ENCODE measurements around the gene CASTOR1. TPM values are rescaled to one million over a fixed set of nuclear protein-coding genes. Genes with fewer than 3 reads are reported as not detected.

Gene CASTOR1
- total and polyA plus RNA-seq, 11 donors = 3.8 to 16.6 (median 7.1) TPM

DNA sequence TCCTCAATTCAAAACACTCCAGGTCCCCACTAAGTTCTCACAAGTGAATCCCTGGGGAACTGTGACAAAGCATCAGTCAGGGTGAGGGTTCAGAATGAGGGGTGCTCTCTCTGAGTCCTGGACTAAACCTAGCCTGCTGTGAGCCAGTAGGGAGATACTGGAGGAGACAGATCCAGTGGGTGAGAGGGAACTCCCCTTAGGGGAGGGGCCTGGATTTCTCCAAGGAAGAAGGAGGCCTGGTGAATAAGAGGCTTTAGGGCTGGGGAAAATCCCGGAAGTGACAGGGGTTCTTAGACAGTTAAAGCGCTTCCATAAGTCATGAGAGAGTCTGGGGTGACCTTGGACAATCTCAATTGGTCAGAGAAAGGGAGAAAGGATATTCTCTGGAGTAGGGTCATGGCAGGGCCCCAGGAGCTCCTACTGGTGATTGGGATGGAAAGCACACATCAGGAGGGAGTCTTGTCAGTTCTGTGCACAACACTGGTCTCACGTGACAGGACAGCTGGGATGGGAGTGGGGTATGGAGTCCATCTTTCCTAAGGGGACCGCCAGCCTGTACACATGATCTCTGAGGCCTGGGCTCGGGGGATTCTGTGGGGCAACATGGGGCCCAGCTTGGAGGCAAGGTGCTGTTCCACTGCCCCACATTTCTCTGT is 35.9 kb upstream of the CASTOR1 start:
- TF ChIP-seq POLR2A (IDR thresholded peaks at IDR 0.05) = peak in 1 of 2 donors; percentile 25
- TF ChIP-seq, protein P1, sequence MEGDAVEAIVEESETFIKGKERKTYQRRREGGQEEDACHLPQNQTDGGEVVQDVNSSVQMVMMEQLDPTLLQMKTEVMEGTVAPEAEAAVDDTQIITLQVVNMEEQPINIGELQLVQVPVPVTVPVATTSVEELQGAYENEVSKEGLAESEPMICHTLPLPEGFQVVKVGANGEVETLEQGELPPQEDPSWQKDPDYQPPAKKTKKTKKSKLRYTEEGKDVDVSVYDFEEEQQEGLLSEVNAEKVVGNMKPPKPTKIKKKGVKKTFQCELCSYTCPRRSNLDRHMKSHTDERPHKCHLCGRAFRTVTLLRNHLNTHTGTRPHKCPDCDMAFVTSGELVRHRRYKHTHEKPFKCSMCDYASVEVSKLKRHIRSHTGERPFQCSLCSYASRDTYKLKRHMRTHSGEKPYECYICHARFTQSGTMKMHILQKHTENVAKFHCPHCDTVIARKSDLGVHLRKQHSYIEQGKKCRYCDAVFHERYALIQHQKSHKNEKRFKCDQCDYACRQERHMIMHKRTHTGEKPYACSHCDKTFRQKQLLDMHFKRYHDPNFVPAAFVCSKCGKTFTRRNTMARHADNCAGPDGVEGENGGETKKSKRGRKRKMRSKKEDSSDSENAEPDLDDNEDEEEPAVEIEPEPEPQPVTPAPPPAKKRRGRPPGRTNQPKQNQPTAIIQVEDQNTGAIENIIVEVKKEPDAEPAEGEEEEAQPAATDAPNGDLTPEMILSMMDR (IDR thresholded peaks at IDR 0.05) = no peak
- peak in 2 of 4 donors; percentile 35 to 45 for ATAC-seq

DNA sequence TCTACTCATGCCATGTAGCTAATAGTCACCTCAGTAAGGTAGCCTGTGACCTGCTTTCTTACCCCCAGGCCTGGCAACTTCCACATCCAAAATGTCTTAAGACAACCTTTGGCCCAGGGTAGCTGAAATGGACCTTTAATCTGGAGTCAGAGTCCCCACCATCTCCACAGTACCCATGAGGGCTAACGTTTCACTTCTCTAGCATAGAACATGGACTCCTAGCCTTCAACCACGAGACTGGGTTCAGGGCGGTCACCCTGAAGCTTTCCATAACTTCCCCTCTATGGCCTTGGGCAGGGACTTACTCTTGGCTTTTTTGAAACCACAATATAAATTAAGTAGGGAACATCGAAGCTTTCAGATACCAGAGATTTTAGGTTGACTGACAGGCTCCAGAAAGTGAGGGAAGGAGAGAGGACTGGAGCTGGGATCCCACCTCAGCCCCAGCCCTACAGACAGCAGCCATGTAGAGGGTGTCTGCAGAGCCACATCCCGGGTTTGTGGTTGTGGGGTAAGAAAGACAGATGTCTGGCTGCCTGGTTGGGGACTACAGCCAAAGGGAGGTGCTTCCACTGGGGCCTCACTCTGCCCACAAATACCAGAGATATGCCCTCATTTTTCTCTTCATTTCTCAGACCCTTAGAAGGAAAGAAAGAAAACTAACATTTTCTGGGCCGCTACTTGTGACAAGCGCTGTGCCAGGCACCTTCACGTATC is 34.9 kb upstream of the CASTOR1 start:
- DNase-seq = no peak
- Histone ChIP-seq H3K36me3 (peaks cover 0 to 22% (median 0%) of the 10 kb centered on the region in 9 donors), H3K4me1 (peaks cover 11 to 77% (median 63%) of the 10 kb centered on the region in 12 donors), H3K9me3 (no peaks in the 10 kb centered on the region), H3K27me3 (no peaks in the 10 kb centered on the region), H3K4me3 (peak overlapping the region in 7 of 12 donors; percentile 64 to 100 (median 95)), H3K27ac (peak overlapping the region in 8 of 12 donors; percentile 77 to 95 (median 88))
- no peak for TF ChIP-seq POLR2A (IDR thresholded peaks at IDR 0.05)
- TF ChIP-seq, protein P1 (IDR thresholded peaks at IDR 0.05) = no peak
- intact Hi-C loops (cut with DNase I) = loop anchor here in 3 of 10 donors (2.0 to 5.0 kb wide), 3 partner anchors 33 to 1017 kb away; partner anchors contain the start of genes CASTOR1 (in 1 of the 3) and GAS2L1 (in 1 of the 3)
- WGBS, 4 donors = 69 to 76% (median 74%) methylated on average over 8 of the region's 8 CpGs
- no peak for ATAC-seq

More for the DNA sequence above, 35.9 kb upstream of the CASTOR1 start:
- Histone ChIP-seq H3K27ac (peak overlapping the region; percentile 48 to 95 (median 88)), H3K36me3 (peaks cover 0 to 14% (median 0%) of the 10 kb centered on the region in 9 donors), H3K4me3 (peak overlapping the region; percentile 64 to 100 (median 94)), H3K9me3 (no peaks in the 10 kb centered on the region), H3K4me1 (peaks cover 8 to 67% (median 53%) of the 10 kb centered on the region in 12 donors), H3K27me3 (no peaks in the 10 kb centered on the region)
- peak in 3 of 5 donors; percentile 55 to 56 (median 55) for DNase-seq
- WGBS, 4 donors = 53 to 69% (median 59%) methylated on average over 5 of the region's 5 CpGs
- intact Hi-C loops (cut with DNase I) = loop anchor here in 5 of 10 donors (2.0 to 5.0 kb wide), 4 partner anchors 33 to 62 kb away; partner anchors contain the start of genes CASTOR1 (in 3 of the 5) and RNF215 (in 1 of the 5)

DNA sequence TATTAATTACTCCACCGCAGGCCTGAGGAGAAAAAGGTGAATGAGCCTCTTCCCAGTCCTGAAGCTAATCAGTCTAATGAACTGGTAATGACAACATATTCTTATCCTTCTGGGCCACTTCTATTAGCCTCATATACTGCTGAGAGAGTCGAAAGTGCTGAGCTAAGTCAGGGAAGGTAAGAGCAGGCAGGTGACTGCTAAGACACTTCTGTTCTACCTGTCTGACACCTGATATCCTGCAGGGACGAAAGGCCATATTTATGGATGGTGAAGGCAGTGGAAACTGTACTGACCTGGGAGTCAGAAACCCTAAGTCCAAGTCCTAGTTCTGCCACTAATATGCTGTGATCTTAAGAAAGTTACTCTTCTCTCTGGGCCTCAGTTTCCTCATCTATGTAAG is 33.9 kb upstream of the CASTOR1 start:
- Histone ChIP-seq H3K4me3 (no peak overlapping the region), H3K36me3 (peaks cover 0 to 22% (median 0%) of the 10 kb centered on the region in 9 donors), H3K27ac (no peak overlapping the region), H3K4me1 (peaks cover 14 to 86% (median 72%) of the 10 kb centered on the region in 12 donors), H3K27me3 (no peaks in the 10 kb centered on the region), H3K9me3 (no peaks in the 10 kb centered on the region)
- no peak for DNase-seq
- TF ChIP-seq, protein P1 (IDR thresholded peaks at IDR 0.05) = no peak
- TF ChIP-seq POLR2A (IDR thresholded peaks at IDR 0.05) = no peak
- 92 to 96% (median 95%) methylated on average over 3 of the region's 3 CpGs for WGBS, 4 donors
- intact Hi-C loops (cut with DNase I) = loop anchor here in 2 of 10 donors (5.0 kb wide), 2 partner anchors 36 to 1016 kb away; partner anchors contain the start of genes CASTOR1 (in 1 of the 2) and GAS2L1 (in 1 of the 2)
- ATAC-seq = no peak

All from heart left ventricle (tissue), 16 donors.